Omental fat pad (tissue), 4 donors: Measurements from ENCODE around the gene PPFIBP2. TPM values are rescaled to one million over a fixed set of nuclear protein-coding genes. Genes with fewer than 3 reads are reported as not detected.
A peak's percentile ranks its signal among the peaks of the same experiment; 100 is the strongest.

Experiments used
- ATAC-seq: fragments of 150-250 bp; one replicate; pipeline ENCODE4 v1.9.1; 2016; ENCODE audit warnings: mild to moderate bottlenecking, moderate library complexity; ENCODE audit not compliant: low FRiP score
- DNase-seq: peaks from one replicate; pipeline ENCODE4 v3.0.0-alpha.2; 2019; ENCODE audit warnings: low spot score
- total RNA-seq, 4 donors: library from RNA; depleted of rRNA; stranded (reverse); fragments of >200 nt; gene quantifications; one replicate each; pipeline ENCODE4 v1.1.0, GENCODE V29; 2016
- TF ChIP-seq, protein P1 (sequence below), 3 donors: fragments of 450-650 bp; IDR thresholded peaks; one replicate each; pipeline ENCODE4 v1.5.1; 2016 to 2017; ENCODE audit warnings: antibody characterized with exemption in 3 of 3, mild to moderate bottlenecking in 3 of 3, moderate library complexity in 2 of 3

Gene PPFIBP2
- total RNA-seq, 4 donors from 2014 or later = 16.3 to 47.8 (median 24.2) TPM

DNA sequence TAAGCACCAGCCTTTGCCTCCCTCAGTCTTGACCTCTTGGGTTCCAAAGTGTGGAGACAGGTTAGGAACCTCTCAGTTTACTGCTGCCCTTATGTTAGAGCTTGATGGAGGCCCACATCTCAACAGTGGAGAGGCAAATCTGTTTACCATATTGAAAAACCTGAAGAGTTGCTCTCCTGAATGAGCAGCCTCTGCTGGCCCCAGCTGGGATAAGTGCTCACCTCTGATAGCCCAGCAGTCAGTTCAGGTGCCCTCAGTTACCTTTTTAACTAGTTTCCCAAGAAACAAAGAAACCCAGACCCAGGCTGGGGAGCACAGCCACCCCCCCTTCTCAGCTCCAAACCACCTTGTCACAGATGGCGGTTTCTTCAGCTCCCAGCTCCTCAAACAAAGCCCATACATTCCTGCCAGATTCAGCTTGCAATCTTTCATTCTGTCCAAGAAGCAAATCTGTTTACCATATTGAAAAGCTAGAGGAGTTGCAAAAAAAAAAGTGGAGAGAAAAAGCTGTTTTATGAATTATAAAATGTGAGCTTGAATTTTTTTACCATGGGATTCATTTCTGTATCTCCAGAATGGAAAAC, 57.2 kb downstream of the PPFIBP2 start:
- DNase-seq (no peak), ATAC-seq (no peak)
- TF ChIP-seq, protein P1, sequence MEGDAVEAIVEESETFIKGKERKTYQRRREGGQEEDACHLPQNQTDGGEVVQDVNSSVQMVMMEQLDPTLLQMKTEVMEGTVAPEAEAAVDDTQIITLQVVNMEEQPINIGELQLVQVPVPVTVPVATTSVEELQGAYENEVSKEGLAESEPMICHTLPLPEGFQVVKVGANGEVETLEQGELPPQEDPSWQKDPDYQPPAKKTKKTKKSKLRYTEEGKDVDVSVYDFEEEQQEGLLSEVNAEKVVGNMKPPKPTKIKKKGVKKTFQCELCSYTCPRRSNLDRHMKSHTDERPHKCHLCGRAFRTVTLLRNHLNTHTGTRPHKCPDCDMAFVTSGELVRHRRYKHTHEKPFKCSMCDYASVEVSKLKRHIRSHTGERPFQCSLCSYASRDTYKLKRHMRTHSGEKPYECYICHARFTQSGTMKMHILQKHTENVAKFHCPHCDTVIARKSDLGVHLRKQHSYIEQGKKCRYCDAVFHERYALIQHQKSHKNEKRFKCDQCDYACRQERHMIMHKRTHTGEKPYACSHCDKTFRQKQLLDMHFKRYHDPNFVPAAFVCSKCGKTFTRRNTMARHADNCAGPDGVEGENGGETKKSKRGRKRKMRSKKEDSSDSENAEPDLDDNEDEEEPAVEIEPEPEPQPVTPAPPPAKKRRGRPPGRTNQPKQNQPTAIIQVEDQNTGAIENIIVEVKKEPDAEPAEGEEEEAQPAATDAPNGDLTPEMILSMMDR (IDR thresholded peaks at IDR 0.05) = no peak

DNA sequence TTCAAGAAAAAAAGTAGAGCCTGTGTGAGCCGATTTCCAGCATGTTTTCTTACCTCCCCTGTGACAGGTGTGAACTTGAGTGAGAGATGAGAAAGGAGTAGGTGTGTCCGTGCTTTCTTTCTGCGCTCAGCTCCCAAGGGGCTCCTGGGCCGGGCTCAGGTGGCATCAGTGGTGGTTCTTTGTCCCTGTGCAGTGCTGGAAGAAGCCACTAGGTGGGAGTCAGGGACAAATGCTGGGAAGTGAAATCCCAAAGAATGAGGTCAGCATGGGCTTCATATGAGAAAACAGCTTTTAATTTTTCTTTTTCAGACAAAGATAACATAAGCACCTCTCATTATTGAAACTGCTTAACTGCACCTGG, 57.8 kb downstream of the PPFIBP2 start:
- TF ChIP-seq, protein P1 (IDR thresholded peaks at IDR 0.05) = peak in 1 of 3 donors; percentile 74
- peak; percentile 68 for DNase-seq
- ATAC-seq = peak; percentile 75

DNA sequence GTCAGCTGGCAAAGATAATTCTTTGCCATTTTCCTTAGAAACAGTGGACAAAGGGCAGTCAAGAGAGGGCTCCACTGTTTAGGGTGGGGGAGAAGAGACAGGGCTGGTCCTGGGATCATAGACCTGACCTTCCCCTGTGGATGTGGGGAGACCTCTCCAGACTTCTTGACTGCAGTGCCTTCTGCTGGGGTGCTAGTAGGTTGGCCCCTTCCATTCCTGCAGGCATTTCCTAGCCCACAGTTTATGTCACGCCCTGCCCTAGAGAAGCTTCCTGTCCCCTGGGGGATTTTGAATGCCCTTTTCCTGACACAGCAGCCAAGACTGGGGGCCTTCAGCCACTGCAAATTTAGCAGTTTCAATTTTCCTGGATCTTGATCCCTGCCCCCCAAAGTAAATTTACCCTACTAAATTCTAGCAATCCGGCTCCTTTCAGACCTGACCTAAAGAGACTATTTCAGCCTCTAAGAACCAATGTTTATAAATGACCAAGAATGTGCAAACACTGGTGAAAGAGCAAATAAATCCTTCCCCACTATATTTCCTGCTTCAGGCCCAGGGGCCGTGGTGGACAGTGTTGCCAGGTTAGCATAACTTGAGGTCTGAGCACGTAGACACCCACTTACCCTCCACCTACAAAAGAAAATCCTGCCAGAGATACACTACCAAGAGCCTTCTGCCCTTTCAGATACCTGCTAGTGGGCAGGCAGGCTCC, 58.4 kb downstream of the PPFIBP2 start:
- ATAC-seq = no peak
- DNase-seq = no peak
- TF ChIP-seq, protein P1 (IDR thresholded peaks at IDR 0.05) = no peak

DNA sequence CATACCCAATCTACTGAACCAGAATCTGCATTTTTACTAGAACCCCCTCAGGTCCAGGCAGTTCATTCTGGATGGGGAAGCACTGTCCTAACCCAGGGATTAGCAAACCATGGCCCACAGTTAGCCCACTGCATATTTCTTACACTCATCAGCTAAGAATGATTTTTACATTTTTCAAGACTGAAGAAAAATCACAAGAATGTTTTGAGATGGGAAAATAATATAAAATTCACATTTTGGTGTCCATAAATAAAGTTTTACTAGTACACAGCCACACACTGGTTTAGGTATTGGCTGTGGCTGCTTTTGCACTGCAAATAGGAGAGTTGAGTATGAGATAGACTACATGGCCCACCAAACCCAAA, 59.4 kb downstream of the PPFIBP2 start:
- ATAC-seq (no peak), DNase-seq (no peak)
- TF ChIP-seq, protein P1 (IDR thresholded peaks at IDR 0.05) = no peak

DNA sequence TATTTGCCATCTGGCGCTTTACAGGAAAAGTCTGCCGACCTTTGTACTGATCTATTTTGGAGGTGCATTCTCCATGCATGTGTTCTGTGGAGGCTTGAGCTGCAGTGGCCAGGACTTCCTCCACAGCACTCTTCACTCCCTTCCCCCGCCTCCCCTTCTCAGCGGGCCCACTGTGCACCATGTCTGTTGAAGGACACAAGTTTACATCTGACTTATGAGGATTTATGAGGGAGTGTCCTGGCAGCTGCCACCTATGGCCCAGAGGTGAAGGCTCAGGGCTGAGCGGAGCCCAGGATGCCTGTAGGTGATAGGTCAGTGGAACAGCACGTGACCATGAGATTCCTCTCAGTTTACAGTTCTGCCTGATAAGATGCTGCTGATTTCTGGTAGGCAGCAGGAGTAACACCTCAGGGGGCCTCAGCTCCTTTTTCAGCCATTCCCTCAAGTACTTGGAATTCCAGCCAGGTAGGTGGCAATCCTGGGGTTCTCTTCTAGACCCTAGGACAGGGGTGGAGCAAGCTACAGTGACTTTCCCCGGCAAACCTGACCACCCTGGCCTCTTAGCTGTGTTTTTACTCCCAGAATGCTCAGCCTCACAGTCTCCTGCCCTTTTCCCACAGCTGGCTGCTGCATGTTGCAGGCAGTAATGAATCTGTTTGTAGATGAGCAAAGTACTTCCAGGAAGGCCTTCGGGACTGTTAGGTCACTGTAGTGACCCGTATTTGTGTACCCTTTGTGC, 59.9 kb downstream of the PPFIBP2 start:
- TF ChIP-seq, protein P1 (IDR thresholded peaks at IDR 0.05) = no peak
- no peak for DNase-seq

DNA sequence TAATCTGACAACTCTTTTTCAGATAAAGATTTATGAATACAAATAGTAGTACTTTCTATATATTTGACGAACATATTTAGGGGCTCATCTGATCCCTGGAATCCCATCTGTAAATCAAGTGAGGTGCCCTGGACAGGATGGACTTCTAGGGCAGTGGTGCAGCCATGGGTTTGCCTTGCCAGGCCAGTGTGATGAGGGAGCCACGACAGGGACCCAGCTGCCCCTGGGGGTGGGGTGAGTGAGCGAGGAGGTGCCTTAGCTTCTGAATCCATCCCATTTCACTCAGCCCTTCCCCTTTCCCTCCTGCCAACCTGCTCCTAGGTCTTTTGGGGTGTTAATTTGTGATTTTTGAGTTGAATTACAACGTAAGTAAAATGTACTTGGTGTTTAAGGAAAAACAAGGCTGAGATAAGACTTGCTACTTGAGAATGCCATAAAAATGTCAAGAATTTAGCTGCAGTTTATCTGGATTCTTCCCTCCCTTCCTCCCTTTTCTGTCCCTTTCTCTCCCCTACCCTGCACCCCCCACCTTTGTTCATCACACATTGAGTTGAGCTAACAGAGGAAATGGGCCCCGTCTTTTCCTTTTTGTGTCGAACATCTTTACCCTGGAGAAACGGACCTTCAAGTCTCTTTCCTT, 60.8 kb downstream of the PPFIBP2 start:
- TF ChIP-seq, protein P1 (IDR thresholded peaks at IDR 0.05) = no peak
- DNase-seq (no peak), ATAC-seq (no peak)

More for the DNA sequence above, 59.9 kb downstream of the PPFIBP2 start:
- ATAC-seq = no peak
